Body of pancreas (tissue), 4 donors: ENCODE data around the gene SLC2A5. TPM values are rescaled to one million over a fixed set of nuclear protein-coding genes. Genes with fewer than 3 reads are reported as not detected.

Source experiments
- ATAC-seq: fragments of 150-250 bp; one replicate; pipeline ENCODE4 v1.9.1; 2016
- DNase-seq, 4 donors: peaks; one replicate each; pipeline ENCODE4 v3.0.0-alpha.2; 2019
- H3K27ac ChIP-seq, 4 donors: fragments of 200-600 bp; sonication (generic); 1 replicate in 3 of 4; 2 replicates in 1 of 4; pipeline versions ENCODE4 v1.5.1 to v1.6.1; 2016 to 2019; ENCODE audit warnings: mild to moderate bottlenecking in 1 of 4, mixed read lengths in 1 of 4, moderate library complexity in 1 of 4
- H3K27me3 ChIP-seq, 2 donors: fragments of 200-600 bp; sonication (generic); one replicate each; pipeline ENCODE4 v1.6.0; 2016; ENCODE audit warnings: mild to moderate bottlenecking in 1 of 2
- H3K36me3 ChIP-seq, 2 donors: fragments of 200-600 bp; sonication (generic); replicated peaks in 1 of 2; 2 replicates each; pipeline ENCODE4 v1.5.1; 2016; ENCODE audit warnings: low read depth in 2 of 2; ENCODE audit not compliant: insufficient read depth in 1 of 2
- H3K4me1 ChIP-seq: fragments of 200-600 bp; sonication (generic); one replicate; pipeline ENCODE4 v1.6.0; 2016
- H3K4me3 ChIP-seq, 2 donors: fragments of 200-600 bp; sonication (generic); 1 replicate in 1 of 2; 2 replicates in 1 of 2; pipeline ENCODE4 v1.5.1; 2016 to 2019
- H3K9me3 ChIP-seq, 3 donors: fragments of 200-600 bp; sonication (generic); 1 replicate in 2 of 3; 2 replicates in 1 of 3; pipeline ENCODE4 v1.5.1; 2016
- CTCF ChIP-seq, 7 experiments: fragments of 450-650 bp in 4 of 7; fragments of 200-600 bp in 3 of 7; sonication (generic) in 3 of 7; IDR thresholded peaks; one replicate each; pipeline ENCODE4 v1.5.1; 2016 to 2019; ENCODE audit warnings: antibody characterized with exemption in 7 of 7
- POLR2A ChIP-seq, 3 donors: fragments of 450-650 bp; IDR thresholded peaks; one replicate each; pipeline ENCODE4 v1.6.1; 2016; ENCODE audit warnings: antibody characterized with exemption in 3 of 3, mild to moderate bottlenecking in 2 of 3
- WGBS, 2 donors: methylation state at CpG; one replicate each; pipeline ENCODE4 v1.1.5; 2017; 5-methylcytosine and 5-hydroxymethylcytosine counted together
- intact Hi-C: fragments of 100-400 bp; cut with DNase I; formaldehyde crosslinking; loops from one replicate; pipeline ENCODE4 v1.15.1; 2023
- total RNA-seq, 2 donors: library from RNA; depleted of rRNA; stranded (reverse); fragments of >200 nt; gene quantifications; one replicate each; pipeline ENCODE4 v1.1.0, GENCODE V29; 2016

The SLC2A5 gene
- total RNA-seq, 2 donors from 2014 or later = under 0.01 to 0.26 TPM

DNA sequence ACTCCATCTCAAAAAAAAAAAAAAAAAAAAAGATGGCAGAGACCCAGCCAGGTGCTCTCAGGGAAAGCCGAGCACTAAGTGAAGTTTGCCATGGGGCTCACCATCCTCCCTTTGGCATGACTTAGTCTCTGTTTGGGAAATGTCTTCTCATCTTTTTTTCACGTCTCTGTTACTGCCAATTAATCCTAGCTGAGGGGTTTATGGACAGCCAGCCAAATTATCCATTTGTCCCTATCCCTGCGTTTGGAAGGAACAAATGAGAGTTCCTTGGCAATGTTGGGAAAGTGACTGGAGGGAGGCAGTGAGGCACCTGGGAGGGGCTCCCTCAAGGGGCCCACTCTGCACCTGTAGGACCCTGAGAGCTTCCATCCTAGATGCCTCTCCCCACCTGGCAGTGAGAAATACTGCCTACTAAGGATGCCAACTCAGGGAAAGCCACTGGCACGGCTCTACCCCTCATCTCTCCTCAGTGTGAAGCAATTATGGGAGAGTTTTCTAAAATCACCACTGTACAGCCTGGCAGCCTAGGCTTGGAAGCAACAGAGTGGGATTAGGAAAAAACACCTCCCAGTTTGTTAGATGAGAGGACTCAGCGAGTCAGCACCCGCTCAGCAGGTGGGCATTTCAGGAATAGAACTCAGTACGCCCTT is 23.4 kb downstream of the SLC2A5 start:
- H3K27me3 ChIP-seq = no peaks in the 10 kb centered on the region
- TF ChIP-seq CTCF (IDR thresholded peaks at IDR 0.05) = no peak
- TF ChIP-seq POLR2A (IDR thresholded peaks at IDR 0.05) = no peak
- no peaks in the 10 kb centered on the region for H3K4me1 ChIP-seq
- no peak for ATAC-seq
- no peaks in the 10 kb centered on the region for H3K36me3 ChIP-seq
- no peak overlapping the region for H3K27ac ChIP-seq
- no peaks in the 10 kb centered on the region for H3K9me3 ChIP-seq
- DNase-seq = no peak
- no peak overlapping the region for H3K4me3 ChIP-seq
- intact Hi-C loops = no loop called here
- 78% methylated on average over 7 of the region's 7 CpGs for WGBS, 2 donors

DNA sequence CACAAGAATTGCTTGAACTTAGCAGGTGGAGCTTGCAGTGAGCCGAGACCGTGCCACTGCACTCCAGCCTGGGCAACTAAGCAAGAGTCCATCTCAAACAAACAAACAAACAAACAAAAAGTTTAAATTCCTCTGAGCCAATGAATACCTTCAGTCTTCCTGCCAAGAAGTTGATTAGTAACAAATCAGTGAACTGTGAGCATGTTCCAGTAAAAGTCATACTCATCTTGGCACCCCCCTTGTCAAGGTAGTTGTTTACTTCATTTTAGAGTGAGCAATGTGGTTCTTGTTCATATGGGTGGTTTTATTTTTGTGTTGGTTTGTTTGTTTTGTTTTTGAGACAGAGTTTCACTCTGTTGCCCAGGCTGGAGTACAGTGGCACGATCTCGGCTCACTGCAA is 25.2 kb downstream of the SLC2A5 start:
- H3K27ac ChIP-seq = no peak overlapping the region
- WGBS, 2 donors = 87 to 100% methylated on average over 4 of the region's 4 CpGs
- no peak for ATAC-seq
- no peaks in the 10 kb centered on the region for H3K27me3 ChIP-seq
- H3K4me1 ChIP-seq = peaks cover 6% of the 10 kb centered on the region
- TF ChIP-seq POLR2A (IDR thresholded peaks at IDR 0.05) (no peak), CTCF (IDR thresholded peaks at IDR 0.05) (no peak)
- H3K4me3 ChIP-seq = no peak overlapping the region
- DNase-seq = no peak
- intact Hi-C loops = no loop called here
- H3K9me3 ChIP-seq = no peaks in the 10 kb centered on the region
- no peaks in the 10 kb centered on the region for H3K36me3 ChIP-seq

DNA sequence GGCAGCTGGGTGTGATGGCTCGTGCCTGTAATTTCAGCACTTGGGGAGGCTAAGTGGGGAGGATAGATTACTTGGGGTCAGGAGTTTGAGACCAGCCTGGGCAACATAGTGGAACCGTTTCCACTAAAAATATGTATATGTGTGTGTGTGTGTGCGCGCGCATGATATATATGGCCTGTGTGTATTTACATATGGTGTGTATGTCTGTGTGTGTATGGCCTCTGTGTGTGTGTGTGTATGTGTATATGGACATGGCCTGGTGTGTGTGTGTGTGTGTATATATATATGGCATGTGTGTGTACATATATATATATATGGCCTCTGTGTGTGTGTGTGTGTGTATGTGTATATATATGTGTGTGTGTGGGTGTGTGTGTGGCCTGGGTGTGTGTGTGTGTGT is 27.2 kb downstream of the SLC2A5 start:
- H3K36me3 ChIP-seq = no peaks in the 10 kb centered on the region
- H3K9me3 ChIP-seq = no peaks in the 10 kb centered on the region
- ATAC-seq (no peak), DNase-seq (no peak)
- TF ChIP-seq POLR2A (IDR thresholded peaks at IDR 0.05) (no peak), CTCF (IDR thresholded peaks at IDR 0.05) (no peak)
- 86 to 87% methylated on average over 5 of the region's 5 CpGs for WGBS, 2 donors
- intact Hi-C loops = no loop called here
- H3K4me1 ChIP-seq = peaks cover 8% of the 10 kb centered on the region
- H3K4me3 ChIP-seq = no peak overlapping the region
- H3K27ac ChIP-seq = no peak overlapping the region
- H3K27me3 ChIP-seq = no peaks in the 10 kb centered on the region

DNA sequence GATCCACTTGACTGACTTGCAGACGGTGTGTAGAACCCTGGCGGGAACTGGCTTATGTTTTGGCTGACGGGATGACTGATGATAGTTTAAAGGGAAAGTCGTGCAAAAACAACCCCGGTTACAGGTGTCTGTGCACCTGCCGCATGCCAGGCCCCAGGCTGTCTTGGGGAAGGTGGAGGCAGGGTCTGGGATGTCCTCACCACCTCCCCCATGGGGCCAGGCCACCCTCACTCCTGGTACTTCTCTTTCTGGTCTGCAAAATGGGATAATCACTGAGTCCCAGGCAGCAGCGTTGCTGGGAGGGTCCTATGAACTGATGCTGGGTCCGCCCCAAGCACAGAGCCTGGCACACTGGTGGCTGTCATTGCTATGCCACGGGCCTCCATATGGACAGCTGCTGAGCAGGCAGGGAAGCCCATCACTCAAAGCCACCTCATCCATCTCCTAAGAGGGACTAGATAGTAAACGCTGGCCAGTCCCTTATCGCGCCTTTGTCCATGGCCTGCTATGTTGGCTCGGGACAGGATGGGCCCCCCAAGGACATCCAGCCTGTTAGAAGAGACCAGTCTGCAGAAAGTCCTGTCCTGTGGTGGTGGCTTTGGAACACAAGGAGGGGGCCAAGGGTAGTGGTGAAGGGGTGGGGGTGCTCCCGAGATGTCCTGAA is 28.2 kb downstream of the SLC2A5 start:
- no peak overlapping the region for H3K4me3 ChIP-seq
- WGBS, 2 donors = 78 to 81% methylated on average over 13 to 14 of the region's 14 CpGs
- H3K27ac ChIP-seq = no peak overlapping the region
- no peaks in the 10 kb centered on the region for H3K36me3 ChIP-seq
- no peak for ATAC-seq
- no peaks in the 10 kb centered on the region for H3K27me3 ChIP-seq
- no peak for DNase-seq
- H3K9me3 ChIP-seq = no peaks in the 10 kb centered on the region
- TF ChIP-seq CTCF (IDR thresholded peaks at IDR 0.05) (no peak), POLR2A (IDR thresholded peaks at IDR 0.05) (no peak)
- intact Hi-C loops = no loop called here
- peaks cover 8% of the 10 kb centered on the region for H3K4me1 ChIP-seq

- Histone ChIP-seq H3K36me3 (no peaks in the 10 kb centered on the region), H3K9me3 (peaks cover 0 to under 1% (median 0%) of the 10 kb centered on the region in 3 donors), H3K4me3 (no peak overlapping the region), H3K27ac (no peak overlapping the region), H3K27me3 (no peaks in the 10 kb centered on the region), H3K4me1 (peaks cover 8% of the 10 kb centered on the region)
- WGBS, 2 donors = 92% methylated on average over 6 of the region's 6 CpGs
- intact Hi-C loops = no loop called here
- DNase-seq = no peak
- ATAC-seq = no peak
- TF ChIP-seq POLR2A (IDR thresholded peaks at IDR 0.05) (no peak), CTCF (IDR thresholded peaks at IDR 0.05) (no peak)
Measured at GRCh38 chr1:9040659-9041030, 28.8 kb downstream of the SLC2A5 start.
